GM19238 (cell line): ENCODE measurements around the gene AMN1.
"Not testable (repeated sequence)": the region's sequence is repeated elsewhere in the genome, so short reads cannot be mapped to it uniquely, and the experiment has no call there.

Source experiments
- DNase-seq: peaks from one replicate; pipeline ENCODE4 v3.0.0; 2011; ENCODE audit warnings: low spot score; ENCODE audit not compliant: insufficient read length

AMN1 gene

DNA sequence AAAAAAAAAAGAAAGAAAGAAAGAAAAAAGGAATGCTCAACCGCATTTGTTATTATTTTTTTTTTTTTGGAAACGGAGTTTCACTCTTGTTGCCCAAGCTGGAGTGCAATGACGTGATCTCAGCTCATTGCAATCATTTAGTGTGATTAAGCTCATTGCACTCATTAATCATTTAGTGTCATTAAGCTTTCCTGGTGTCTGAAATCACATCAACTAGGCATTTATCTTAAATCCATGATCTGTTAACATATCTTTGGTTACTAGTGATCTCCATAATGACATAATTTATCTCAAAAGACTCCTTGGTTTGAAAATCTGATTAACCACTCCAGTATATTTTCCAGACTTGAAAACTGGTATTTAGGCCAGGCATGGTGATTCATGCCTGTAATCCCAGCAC is 43.0 kb downstream of the AMN1 start:
- DNase-seq: no peak

DNA sequence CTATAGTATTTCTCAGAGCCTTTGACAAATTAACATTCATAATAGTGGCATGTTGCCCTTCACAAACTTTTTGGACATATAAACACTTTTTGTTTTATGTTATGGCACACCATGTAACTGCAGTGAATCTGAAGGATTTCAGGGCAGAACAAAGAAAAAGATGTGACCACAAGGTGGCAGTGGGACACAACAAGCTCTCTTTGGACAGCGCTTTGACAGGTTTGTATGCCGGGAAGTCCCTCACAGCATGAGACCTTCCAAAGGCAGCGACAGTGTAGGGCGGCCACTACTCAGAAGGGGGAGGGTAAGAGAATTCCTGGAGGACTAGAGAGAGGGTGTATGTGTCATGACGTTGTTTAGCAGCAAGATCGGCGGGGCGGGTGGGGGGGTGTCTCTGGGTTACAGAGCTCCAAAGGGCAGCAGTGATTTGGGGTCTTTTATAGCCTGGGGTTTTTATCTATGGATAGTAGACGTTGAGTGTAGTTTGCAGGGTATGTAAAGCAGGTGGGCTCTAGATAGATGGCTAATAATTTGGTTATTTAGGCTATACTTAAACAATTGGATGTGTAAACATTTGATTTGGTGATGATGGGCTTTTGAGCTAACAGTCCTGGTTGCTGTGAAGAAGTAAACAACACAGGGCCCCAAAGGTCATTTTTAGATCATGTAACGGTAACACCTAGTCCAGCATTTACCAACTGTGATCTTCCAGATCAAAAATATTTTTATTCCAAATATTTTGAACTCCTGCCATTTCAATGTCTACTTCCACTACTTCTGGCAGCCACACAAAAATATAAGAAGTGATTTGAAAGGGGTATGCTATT is 46.5 kb downstream of the AMN1 start:
- DNase-seq: peak; percentile 49

- no peak for DNase-seq
Observed at GRCh38 chr12:31672521-31672920, 56.3 kb downstream of the AMN1 start.

DNA sequence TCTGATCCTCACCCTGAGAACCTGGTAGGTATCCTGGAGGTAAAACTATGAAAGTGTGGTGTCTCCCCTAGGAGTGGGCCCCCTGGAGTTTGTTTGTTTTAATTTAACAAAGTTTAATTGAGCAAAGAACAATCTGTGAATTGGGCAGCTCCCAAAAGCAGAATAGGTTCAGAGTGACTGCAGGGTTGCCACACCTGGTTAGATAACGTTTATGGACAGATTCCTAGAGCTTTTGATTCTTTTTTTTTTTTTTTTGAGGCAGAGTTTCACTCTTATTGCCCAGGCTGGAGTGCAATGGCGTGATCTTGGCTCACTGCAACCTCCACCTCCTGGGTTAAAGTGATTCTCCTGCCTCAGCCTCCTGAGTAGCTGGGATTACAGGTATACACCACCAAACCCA is 59.2 kb downstream of the AMN1 start:
- DNase-seq: not testable (repeated sequence)

- no peak for DNase-seq
Observed at GRCh38 chr12:31669020-31669419, 59.8 kb downstream of the AMN1 start.

- DNase-seq: no peak
Observed at GRCh38 chr12:31664038-31664437, 64.8 kb downstream of the AMN1 start.

DNA sequence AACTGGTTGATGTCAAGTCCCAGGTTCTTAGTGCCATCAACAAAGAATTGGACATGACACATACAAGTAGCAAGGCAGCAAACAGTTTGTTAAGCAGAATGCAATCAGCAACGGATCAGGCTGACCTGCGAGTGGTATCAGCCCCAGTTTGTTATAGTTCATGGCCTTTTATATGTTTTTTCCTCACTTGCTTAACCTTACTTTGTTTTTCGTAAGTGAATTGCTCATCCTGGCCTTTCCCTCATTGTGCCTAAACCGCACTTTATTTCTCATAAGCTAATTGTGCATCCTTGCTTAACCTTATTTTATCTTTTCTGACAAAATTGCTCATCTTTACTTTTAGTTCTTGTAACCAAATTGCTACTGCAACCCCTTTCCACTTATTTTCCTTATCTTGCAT is 65.2 kb downstream of the AMN1 start:
- no peak for DNase-seq

DNA sequence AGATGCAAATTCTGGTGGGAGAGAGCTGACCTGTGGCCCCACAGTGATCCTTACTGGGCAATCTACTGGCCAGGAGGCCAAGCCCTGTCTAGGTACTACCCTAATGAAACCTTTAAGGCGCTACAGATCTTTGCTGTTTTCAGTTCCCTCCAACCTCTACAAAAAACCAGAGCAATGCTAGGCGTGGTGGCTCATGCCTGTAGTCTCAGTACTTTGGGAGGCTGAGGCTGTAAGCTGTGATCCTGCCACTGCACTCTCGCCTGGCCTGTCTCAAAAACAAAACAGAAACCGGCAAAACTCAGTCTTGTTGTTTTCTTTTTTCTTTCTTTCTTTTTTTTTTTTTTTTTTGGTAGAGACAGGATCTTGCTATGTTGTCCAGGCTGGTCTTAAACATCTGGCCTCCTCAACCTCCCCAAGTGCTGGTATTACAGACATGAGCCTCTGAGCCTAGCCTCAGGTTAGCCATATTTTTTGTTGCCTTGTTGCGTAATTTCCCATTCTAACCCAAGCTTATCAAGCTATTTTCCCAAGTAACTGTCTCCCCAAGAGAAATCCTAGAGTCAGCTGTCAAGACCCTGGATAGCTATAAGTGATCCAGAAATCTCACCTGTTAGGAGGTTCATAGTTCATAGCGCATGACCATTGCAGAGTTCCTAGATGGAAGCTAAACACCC is 66.5 kb downstream of the AMN1 start:
- DNase-seq: no peak

DNA sequence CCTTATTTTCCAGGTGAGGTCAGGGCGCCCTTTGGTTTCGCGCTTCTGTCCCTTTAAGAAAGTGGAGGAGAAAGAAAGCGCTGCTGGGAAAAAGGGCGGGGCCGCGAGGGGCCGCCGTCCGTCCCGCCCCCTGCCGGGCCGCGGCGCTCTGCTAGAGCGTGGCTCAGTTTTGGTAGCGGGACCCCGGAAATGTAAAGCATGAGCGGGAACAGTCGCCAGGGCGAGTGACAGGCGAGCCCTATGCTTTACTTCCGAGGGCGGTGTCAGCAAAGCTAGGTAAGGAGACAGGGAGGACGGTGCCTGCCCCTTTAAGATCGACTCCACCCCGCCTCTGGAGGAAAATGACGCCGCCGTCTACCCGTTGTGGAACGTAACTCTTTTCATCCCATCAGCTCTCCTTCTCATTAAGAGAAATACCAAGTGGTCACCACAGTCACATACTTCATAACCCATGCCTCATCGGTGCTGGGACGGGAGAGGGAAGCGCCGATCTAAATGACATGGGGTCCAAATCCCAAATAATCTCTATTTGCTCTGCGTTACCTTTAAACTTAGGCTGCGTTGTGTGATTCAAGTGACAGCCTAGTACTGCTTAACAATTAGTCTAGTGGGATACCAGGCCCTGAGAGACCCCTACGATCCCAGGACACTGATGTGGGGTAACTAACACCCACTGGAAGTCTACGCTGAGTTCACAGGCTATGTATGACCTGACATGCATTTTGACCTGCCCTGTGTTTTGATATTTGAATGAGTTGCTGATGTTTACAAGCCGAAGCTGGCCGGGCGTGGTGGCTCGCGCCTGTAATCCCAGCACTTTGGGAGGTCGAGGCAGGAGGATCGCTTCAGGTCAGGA is 69.5 kb downstream of the AMN1 start, which contains the start of gene ETFBKMT:
TSS of gene ETFBKMT (plus strand) at position 602 of the 856 bp plus-strand sequence. CDS start 2,266 bp downstream, outside the sequence.
- DNase-seq: peak; percentile 75

DNA sequence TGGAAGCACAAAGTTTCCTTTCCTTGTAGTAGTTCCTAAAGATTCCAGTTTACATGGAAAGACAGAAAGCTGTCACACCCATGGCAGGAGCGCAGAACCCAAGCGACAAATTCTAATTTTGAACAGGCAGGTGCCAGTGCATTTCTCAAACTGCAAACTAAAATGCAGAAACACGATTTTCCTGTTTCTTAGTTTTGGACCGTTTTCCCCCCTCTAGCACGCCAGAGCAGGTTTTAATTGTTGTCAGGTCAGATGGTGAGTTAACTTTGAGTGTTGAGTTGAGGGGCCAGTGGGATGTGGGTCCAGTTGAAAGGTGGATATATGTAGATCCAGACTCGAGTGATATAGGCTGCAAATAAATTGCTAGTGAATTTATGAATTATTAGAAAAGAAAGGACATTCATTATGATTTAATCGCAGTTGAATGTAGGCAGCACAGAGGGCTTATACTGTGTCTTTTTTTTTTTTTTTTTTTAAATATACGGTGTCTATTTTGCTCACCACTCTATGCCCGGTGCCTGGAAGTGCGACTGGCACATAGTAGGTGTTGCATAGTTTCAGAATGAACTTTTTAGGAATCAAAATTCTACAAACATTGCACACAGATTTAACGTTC is 70.2 kb downstream of the AMN1 start:
- no peak for DNase-seq

GRCh38 chr12:31655792-31656191 is 73.0 kb downstream of the AMN1 start:
- no peak for DNase-seq

- DNase-seq: no peak
Observed at GRCh38 chr12:31655208-31655607, 73.6 kb downstream of the AMN1 start.

DNA sequence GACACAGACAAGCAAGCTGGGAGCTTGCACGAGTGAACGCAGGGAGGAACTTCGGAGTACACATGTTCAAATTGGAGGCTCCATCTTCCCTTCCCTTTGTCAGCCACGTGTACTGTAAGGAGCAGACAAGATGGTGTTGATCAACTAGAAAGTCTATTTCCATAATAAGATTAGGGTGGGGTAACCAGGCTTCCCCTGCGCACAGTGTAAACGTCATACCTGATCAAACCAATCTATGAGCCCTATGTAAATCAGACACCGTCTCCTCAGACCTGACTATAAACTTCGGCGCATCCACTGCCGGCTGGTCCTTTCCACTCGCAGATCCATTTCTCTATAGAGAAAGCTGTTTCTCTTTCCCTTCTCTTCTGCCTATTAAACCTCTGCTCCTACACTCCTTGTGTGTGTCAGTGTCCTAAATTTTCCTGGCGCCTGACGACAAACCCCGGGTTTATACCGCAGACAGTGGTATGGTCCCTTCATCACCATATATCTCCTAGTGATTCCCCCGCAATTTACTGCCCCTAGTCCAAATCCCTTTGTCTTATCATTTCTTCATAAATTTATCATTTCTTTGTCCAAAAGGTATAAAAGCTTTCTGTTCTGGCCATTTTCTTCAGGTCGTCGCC is 76.8 kb downstream of the AMN1 start:
- no peak for DNase-seq

GRCh38 chr12:31650918-31651317 is 77.9 kb downstream of the AMN1 start:
- no peak for DNase-seq

GRCh38 chr12:31647086-31647491 is 81.7 kb downstream of the AMN1 start:
- DNase-seq: no peak

GRCh38 chr12:31645924-31646323 is 82.9 kb downstream of the AMN1 start:
- no peak for DNase-seq

GRCh38 chr12:31644536-31644935 is 84.3 kb downstream of the AMN1 start:
- DNase-seq: no peak

DNA sequence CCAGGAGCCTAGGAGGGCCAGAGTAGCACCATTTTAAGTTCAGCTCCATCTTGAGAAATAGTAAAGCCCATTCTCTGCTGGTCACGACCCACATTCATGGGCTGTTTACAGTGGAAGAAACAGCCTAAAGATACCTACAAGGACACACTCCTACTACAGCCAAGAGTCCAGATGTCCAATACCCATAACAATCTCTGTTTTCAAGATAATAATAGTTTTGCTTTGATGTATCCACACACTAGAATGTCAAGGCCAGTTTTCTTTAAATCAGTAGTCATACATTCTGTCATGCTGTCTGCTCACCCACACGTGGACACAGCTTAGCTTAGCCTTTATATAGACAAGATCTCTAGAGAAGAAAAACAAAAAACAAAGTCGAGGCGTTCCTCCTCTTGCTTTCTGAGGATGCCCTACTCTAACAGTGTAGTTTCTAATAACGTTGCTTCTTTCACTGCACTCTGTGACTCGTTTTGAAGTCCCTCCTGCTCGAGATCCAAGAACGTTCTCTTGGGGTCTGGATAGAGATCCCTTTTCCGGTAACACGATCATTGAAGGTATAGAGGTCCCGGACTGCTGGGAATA is 87.2 kb downstream of the AMN1 start:
- DNase-seq: no peak

DNA sequence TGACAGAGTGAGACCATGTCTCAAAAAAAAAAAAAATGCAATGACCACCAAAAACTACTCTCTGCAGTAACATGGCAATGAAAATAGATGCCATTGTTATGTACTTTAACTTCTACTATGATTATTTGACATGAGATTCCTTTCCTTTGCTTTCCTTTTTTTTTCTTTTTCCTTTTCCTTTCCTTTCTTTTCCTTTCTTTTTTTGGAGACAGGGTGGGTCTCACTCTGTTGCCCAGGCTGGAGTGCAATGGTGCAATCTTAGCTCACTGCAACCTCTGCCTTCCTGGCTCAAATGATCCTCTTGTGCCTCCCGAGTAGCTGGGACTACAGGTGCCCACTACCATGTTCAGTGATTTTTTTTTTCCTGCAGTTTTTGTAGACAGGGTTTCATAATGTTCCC is 94.2 kb downstream of the AMN1 start:
- no peak for DNase-seq

GRCh38 chr12:31633464-31633863 is 95.4 kb downstream of the AMN1 start:
- no peak for DNase-seq

DNA sequence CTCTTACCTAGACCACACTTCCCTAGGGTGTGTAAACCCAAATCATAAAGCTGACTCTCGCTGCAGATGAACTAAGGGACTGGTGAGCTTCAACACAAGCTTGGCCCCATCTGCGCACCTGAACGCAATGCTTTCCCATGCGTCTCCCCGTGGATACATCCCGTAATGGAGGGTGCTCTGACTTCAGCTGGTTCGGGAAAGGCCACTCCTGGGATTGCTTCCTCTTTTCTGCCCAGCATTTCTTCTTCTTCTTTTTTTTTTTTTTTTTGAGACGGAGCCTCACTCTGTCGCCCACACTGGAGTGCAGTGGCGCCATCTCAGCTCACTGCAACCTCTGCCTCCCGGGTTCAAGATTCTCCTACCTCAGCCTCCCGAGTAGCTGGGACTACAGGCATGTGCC is 97.0 kb downstream of the AMN1 start:
- no peak for DNase-seq
